B cell (primary cell): ENCODE results near the gene AMOTL1.

Experiments
- EZH2 ChIP-seq: IDR thresholded peaks from 2 replicates; pipeline ENCODE4 v1.6.1; 2012; ENCODE audit warnings: borderline replicate concordance, low read depth, mild to moderate bottlenecking, moderate library complexity, low read length; ENCODE audit not compliant: insufficient read depth, poor library complexity, severe bottlenecking
- TF ChIP-seq, protein P1 (sequence below): fragments of 200-600 bp; IDR thresholded peaks from one replicate; pipeline ENCODE4 v1.8.0; 2022; ENCODE audit warnings: antibody characterized with exemption, mild to moderate bottlenecking

DNA sequence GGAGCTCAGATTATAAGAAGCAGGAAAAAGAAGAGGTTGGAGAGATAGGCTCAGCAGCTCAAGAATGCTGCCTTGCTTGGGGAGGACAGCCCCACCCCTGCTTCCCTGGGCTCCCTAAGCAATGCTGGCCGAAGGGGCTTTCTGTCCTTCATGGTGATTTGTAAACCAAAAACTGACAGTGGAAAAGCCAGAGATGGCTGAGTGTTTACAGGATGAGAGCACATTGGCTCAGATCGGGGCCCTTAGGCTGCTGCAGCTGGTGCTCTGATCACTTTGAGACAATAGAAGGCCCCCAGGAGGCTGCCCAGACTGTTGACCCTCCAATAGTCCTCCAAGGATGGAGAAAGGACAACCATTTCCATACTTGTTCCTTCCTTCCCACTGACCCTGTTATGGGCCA lies 28.8 kb upstream of the AMOTL1 start:
- TF ChIP-seq, protein P1, sequence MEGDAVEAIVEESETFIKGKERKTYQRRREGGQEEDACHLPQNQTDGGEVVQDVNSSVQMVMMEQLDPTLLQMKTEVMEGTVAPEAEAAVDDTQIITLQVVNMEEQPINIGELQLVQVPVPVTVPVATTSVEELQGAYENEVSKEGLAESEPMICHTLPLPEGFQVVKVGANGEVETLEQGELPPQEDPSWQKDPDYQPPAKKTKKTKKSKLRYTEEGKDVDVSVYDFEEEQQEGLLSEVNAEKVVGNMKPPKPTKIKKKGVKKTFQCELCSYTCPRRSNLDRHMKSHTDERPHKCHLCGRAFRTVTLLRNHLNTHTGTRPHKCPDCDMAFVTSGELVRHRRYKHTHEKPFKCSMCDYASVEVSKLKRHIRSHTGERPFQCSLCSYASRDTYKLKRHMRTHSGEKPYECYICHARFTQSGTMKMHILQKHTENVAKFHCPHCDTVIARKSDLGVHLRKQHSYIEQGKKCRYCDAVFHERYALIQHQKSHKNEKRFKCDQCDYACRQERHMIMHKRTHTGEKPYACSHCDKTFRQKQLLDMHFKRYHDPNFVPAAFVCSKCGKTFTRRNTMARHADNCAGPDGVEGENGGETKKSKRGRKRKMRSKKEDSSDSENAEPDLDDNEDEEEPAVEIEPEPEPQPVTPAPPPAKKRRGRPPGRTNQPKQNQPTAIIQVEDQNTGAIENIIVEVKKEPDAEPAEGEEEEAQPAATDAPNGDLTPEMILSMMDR: no peak
- no peak for TF ChIP-seq EZH2
